Pancreas (tissue), 10 donors: ENCODE results near the gene ERMP1. TPM values are rescaled to one million over a fixed set of nuclear protein-coding genes. Genes with fewer than 3 reads are reported as not detected.

Experiments used
- ATAC-seq, 4 donors: fragments of 200-7000 bp; cut with Tn5 transposase; one replicate each; pipeline versions ENCODE4 v1.8.0 to v1.9.1; 2020; ENCODE audit warnings: mild to moderate bottlenecking in 4 of 4, moderate library complexity in 4 of 4
- DNase-seq, 6 donors: peaks; one replicate each; pipeline ENCODE4 v3.0.0-alpha.2; 2020
- FAIRE-seq: peaks from 2 replicates; lab custom pipeline; 2012; peaks lifted over from hg19 to GRCh38; lab: Jason Lieb, UNC
- H3K27ac ChIP-seq, 4 donors: fragments of 200-600 bp; sonication (generic); 1 replicate in 3 of 4; 2 replicates in 1 of 4; pipeline versions ENCODE4 v1.5.0 to v1.8.0; 2020
- H3K27me3 ChIP-seq, 4 donors: fragments of 200-600 bp; one replicate each; pipeline ENCODE4 v1.8.0; 2021
- H3K36me3 ChIP-seq, 3 donors: fragments of 200-600 bp; sonication (generic) in 1 of 3; one replicate each; pipeline versions ENCODE4 v1.5.0 to v1.8.0; 2020 to 2021
- H3K4me1 ChIP-seq, 3 donors: fragments of 200-600 bp; one replicate each; pipeline ENCODE4 v1.8.0; 2021
- H3K4me3 ChIP-seq, 4 donors: fragments of 200-600 bp; sonication (generic) in 2 of 4; one replicate each; pipeline versions ENCODE4 v1.5.0 to v1.8.0; 2020 to 2021
- H3K9me3 ChIP-seq, 4 donors: fragments of 200-600 bp; one replicate each; pipeline ENCODE4 v1.8.0; 2021
- CTCF ChIP-seq, 4 donors: fragments of 200-600 bp; sonication (generic) in 3 of 4; IDR thresholded peaks; one replicate each; pipeline versions ENCODE4 v1.5.0 to v1.8.0; 2021; ENCODE audit warnings: antibody characterized with exemption in 4 of 4
- WGBS, 2 donors: extraction: QIAGEN DNeasy Blood & Tissue Kit; methylation state at CpG; one replicate each; pipeline ENCODE4 v1.1.7; 2013; 5-methylcytosine and 5-hydroxymethylcytosine counted together
- intact Hi-C, 3 donors: fragments of 100-400 bp; cut with DNase I; formaldehyde crosslinking; loops; one replicate each; pipeline versions ENCODE4 v1.11.1 to v1.14.2; 2022
- polyA plus RNA-seq, 2 donors: library from polyadenylated mRNA; stranded (reverse); fragments of 200-250 nt; gene quantifications; one replicate each; pipeline ENCODE4 v1.2.3, GENCODE V29; 2013
- total RNA-seq, 6 donors: library from RNA; stranded (reverse); fragmentation: NEBNext Ultra II Directional in 4 of 6; extraction: Animal tissue kit (Norgen Biotek cat#: 25700) in 4 of 6; gene quantifications; one replicate each; pipeline versions ENCODE4 v1.2.1 to v1.2.4, GENCODE V29; 2021 to 2023
- donor health status: healthy with polysubstance abuse.
- donor health status: DM: no; HTN: no; CAD: no; lungs with moderate emphysema.
- donor health status: DM: no; HTN: no; CAD: no.
- donor health status: control.
- donor health status: control.
- donor health status: Bipolar disorder and iron deficiency.
- donor health status: DM: yes; HTN: yes; CAD: no.
- donor health status: DM: no; HTN: no; CAD: no.
- donor health status: DM: no; HTN: no; CAD: no.
- donor health status: DM: yes; HTN: yes; CAD: no.

Gene ERMP1
- total and polyA plus RNA-seq, 8 donors = 2.1 to 15.5 (median 7.7) TPM

- no peaks in the 10 kb centered on the region for H3K9me3 ChIP-seq
- FAIRE-seq (no peak), DNase-seq (no peak), ATAC-seq (peak in 3 of 4 donors; percentile 22 to 49 (median 26))
- no peak for TF ChIP-seq CTCF (IDR thresholded peaks at IDR 0.05)
- peaks cover 0 to under 1% (median 0%) of the 10 kb centered on the region in 3 donors for H3K4me1 ChIP-seq
- intact Hi-C loops = no loop called here
- H3K27me3 ChIP-seq = no peaks in the 10 kb centered on the region
- no peak overlapping the region for H3K4me3 ChIP-seq
- H3K36me3 ChIP-seq = peaks cover 0 to 17% (median 0%) of the 10 kb centered on the region in 3 donors
- 30 to 35% methylated on average over 2 of the region's 2 CpGs for WGBS, 2 donors
- H3K27ac ChIP-seq = no peak overlapping the region
These were observed 6.9 kb downstream of the ERMP1 start for GRCh38 chr9:5825895-5826622.

- no peak for TF ChIP-seq CTCF (IDR thresholded peaks at IDR 0.05)
- FAIRE-seq = no peak
These were observed 7.7 kb downstream of the ERMP1 start for GRCh38 chr9:5825223-5825622.

GRCh38 chr9:5820425-5820824, 12.5 kb downstream of the ERMP1 start:
- no peak for FAIRE-seq
- Histone ChIP-seq H3K9me3 (no peaks in the 10 kb centered on the region), H3K4me1 (no peaks in the 10 kb centered on the region), H3K4me3 (no peak overlapping the region), H3K27ac (no peak overlapping the region), H3K27me3 (no peaks in the 10 kb centered on the region), H3K36me3 (peaks cover 0 to 23% (median 0%) of the 10 kb centered on the region in 3 donors)
- no peak for ATAC-seq
- WGBS, 2 donors = 93 to 97% methylated on average over 1 of the region's 1 CpG
- TF ChIP-seq CTCF (IDR thresholded peaks at IDR 0.05) = no peak
- intact Hi-C loops = no loop called here
- DNase-seq = no peak

More at GRCh38 chr9:5825223-5825622, 7.7 kb downstream of the ERMP1 start:
- no peaks in the 10 kb centered on the region for H3K9me3 ChIP-seq
- DNase-seq = no peak
- H3K27ac ChIP-seq = no peak overlapping the region
- intact Hi-C loops = no loop called here
- H3K4me3 ChIP-seq = no peak overlapping the region
- H3K27me3 ChIP-seq = no peaks in the 10 kb centered on the region
- no peak for ATAC-seq
- WGBS, 2 donors = 83 to 93% methylated on average over 1 of the region's 1 CpG
- H3K36me3 ChIP-seq = peaks cover 0 to 23% (median 0%) of the 10 kb centered on the region in 3 donors
- no peaks in the 10 kb centered on the region for H3K4me1 ChIP-seq

GRCh38 chr9:5819174-5819573, 13.7 kb downstream of the ERMP1 start:
- FAIRE-seq (no peak), DNase-seq (no peak), ATAC-seq (no peak)
- Histone ChIP-seq H3K9me3 (no peaks in the 10 kb centered on the region), H3K27me3 (no peaks in the 10 kb centered on the region), H3K4me1 (no peaks in the 10 kb centered on the region), H3K4me3 (no peak overlapping the region), H3K27ac (no peak overlapping the region), H3K36me3 (peaks cover 0 to 23% (median 2%) of the 10 kb centered on the region in 3 donors)
- WGBS, 2 donors = 95% methylated on average over 6 of the region's 6 CpGs
- no peak for TF ChIP-seq CTCF (IDR thresholded peaks at IDR 0.05)
- intact Hi-C loops = no loop called here
